Testis (tissue), 3 donors: ENCODE data around the gene ATP11A. TPM values are rescaled to one million over a fixed set of nuclear protein-coding genes. Genes with fewer than 3 reads are reported as not detected.

Experiments
- DNase-seq: peaks from one replicate; pipeline ENCODE4 v3.0.0-alpha.2; 2019
- H3K27ac ChIP-seq, 2 donors: fragments of 200-600 bp; sonication (generic); one replicate each; pipeline ENCODE4 v1.5.1; 2019
- H3K27me3 ChIP-seq: fragments of 200-600 bp; sonication (generic); one replicate; pipeline ENCODE4 v1.5.1; 2019
- H3K36me3 ChIP-seq: fragments of 200-600 bp; sonication (generic); one replicate; pipeline ENCODE4 v1.5.1; 2017; ENCODE audit warnings: low read depth; ENCODE audit errors: missing control alignments
- H3K4me1 ChIP-seq: fragments of 200-600 bp; sonication (generic); one replicate; pipeline ENCODE4 v1.5.1; 2019
- H3K4me3 ChIP-seq, 2 donors: fragments of 200-600 bp; sonication (generic); one replicate each; pipeline ENCODE4 v1.5.1; 2017 to 2019
- H3K9me3 ChIP-seq: fragments of 200-600 bp; sonication (generic); one replicate; pipeline ENCODE4 v1.5.1; 2017
- POLR2A ChIP-seq: fragments of 450-650 bp; IDR thresholded peaks from one replicate; pipeline ENCODE4 v1.6.1; 2017; ENCODE audit warnings: antibody characterized with exemption, mild to moderate bottlenecking, moderate library complexity
- WGBS, 2 donors: methylation state at CpG; one replicate each; pipeline ENCODE4 v1.1.5; 2018; 5-methylcytosine and 5-hydroxymethylcytosine counted together
- intact Hi-C: fragments of 100-400 bp; cut with DNase I; formaldehyde crosslinking; loops from one replicate; pipeline ENCODE4 v1.15.1; 2023; ENCODE audit warnings: low total_unique reads
- polyA plus RNA-seq: library from polyadenylated mRNA; stranded (reverse); fragments of 350-450 nt; fragmentation: Illumina TruSeq; extraction: RNeasy Lipid Tissue Mini Kit (QIAGEN cat#74804); gene quantifications from one replicate; pipeline ENCODE4 v1.2.3, GENCODE V29; 2014; ENCODE audit warnings: low read depth, low replicate concordance; ENCODE audit not compliant: insufficient read depth
- total RNA-seq, 2 donors: library from RNA; depleted of rRNA; stranded (reverse); fragments of >200 nt; gene quantifications; one replicate each; pipeline ENCODE4 v1.2.3, GENCODE V29; 2016
- TF ChIP-seq, protein P1 (sequence below), 3 experiments: fragments of 450-650 bp in 2 of 3; fragments of 200-600 bp in 1 of 3; sonication (generic) in 1 of 3; IDR thresholded peaks; one replicate each; pipeline ENCODE4 v1.5.1; 2016 to 2019; ENCODE audit warnings: antibody characterized with exemption in 3 of 3, mild to moderate bottlenecking in 2 of 3, moderate library complexity in 1 of 3

Gene ATP11A
- total and polyA plus RNA-seq, 3 donors from 2014 or later, result 34.4 to 122 (median 112) TPM

DNA sequence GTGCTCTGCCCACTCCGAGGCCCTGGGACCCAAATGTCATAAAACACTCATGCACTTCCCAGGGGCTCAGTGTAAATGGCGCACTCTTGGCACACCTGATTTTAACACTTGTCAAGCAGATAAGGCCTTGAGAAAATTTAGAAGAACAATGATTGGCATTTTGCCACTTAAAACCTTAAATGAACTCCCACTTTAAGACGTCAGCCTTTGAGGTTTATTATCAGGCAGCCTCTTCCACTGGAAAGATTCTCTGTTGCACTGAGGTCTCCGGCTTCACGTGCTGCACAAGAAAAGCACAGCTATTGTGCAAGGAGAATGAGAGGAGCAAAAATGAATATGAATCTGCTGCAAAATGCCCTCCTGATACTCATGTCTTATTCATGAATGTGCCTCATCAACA is 38.5 kb upstream of the ATP11A start:
- Histone ChIP-seq H3K4me3 (no peak overlapping the region), H3K4me1 (peaks cover 10% of the 10 kb centered on the region), H3K9me3 (no peaks in the 10 kb centered on the region), H3K27ac (no peak overlapping the region), H3K27me3 (no peaks in the 10 kb centered on the region), H3K36me3 (no peaks in the 10 kb centered on the region)
- TF ChIP-seq, protein P1, sequence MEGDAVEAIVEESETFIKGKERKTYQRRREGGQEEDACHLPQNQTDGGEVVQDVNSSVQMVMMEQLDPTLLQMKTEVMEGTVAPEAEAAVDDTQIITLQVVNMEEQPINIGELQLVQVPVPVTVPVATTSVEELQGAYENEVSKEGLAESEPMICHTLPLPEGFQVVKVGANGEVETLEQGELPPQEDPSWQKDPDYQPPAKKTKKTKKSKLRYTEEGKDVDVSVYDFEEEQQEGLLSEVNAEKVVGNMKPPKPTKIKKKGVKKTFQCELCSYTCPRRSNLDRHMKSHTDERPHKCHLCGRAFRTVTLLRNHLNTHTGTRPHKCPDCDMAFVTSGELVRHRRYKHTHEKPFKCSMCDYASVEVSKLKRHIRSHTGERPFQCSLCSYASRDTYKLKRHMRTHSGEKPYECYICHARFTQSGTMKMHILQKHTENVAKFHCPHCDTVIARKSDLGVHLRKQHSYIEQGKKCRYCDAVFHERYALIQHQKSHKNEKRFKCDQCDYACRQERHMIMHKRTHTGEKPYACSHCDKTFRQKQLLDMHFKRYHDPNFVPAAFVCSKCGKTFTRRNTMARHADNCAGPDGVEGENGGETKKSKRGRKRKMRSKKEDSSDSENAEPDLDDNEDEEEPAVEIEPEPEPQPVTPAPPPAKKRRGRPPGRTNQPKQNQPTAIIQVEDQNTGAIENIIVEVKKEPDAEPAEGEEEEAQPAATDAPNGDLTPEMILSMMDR (IDR thresholded peaks at IDR 0.05), result no peak
- 40 to 45% methylated on average over 5 of the region's 5 CpGs for WGBS, 2 donors
- no peak for DNase-seq
- intact Hi-C loops, result no loop called here

DNA sequence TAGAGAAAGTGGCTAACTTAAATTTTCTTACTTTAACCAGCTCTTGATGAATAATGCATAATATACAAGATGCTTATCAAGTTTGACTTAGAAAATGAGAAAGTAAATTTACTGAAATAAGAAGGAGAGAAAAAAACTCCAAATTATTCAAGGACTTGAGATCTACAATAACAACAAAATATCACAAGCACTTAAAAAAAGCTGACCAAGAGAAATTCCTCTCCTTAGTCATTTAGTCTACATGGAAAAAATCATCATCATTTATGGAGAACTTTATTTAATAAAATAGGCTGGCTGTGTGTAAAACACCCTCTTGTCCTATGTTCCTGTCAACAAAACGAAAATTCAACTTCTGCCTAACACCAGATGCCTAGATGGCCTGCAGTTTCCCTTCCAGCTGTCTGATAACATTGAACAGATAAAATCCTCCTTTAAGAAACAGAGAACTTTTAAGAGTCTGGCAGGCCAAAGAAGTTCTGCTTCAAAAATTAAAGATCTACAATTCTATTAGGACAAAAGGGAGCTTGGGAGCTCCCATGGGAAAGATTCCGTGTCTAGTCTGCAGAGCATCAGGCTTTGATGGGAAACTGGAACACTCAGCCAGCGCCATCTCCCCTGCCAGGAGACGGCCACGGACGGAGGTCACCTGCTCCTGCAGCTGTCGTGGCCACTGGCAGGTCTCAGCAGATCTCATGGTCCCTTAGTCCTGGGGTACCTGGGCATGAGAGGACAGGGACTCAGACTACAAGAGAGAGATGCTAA is 37.9 kb upstream of the ATP11A start:
- Histone ChIP-seq H3K4me3 (no peak overlapping the region), H3K27ac (no peak overlapping the region), H3K9me3 (no peaks in the 10 kb centered on the region), H3K27me3 (no peaks in the 10 kb centered on the region), H3K36me3 (no peaks in the 10 kb centered on the region), H3K4me1 (peaks cover 10% of the 10 kb centered on the region)
- DNase-seq, result no peak
- TF ChIP-seq, protein P1 (IDR thresholded peaks at IDR 0.05), result no peak
- no peak for TF ChIP-seq POLR2A
- WGBS, 2 donors, result 30 to 53% methylated on average over 7 of the region's 7 CpGs
- intact Hi-C loops, result no loop called here

DNA sequence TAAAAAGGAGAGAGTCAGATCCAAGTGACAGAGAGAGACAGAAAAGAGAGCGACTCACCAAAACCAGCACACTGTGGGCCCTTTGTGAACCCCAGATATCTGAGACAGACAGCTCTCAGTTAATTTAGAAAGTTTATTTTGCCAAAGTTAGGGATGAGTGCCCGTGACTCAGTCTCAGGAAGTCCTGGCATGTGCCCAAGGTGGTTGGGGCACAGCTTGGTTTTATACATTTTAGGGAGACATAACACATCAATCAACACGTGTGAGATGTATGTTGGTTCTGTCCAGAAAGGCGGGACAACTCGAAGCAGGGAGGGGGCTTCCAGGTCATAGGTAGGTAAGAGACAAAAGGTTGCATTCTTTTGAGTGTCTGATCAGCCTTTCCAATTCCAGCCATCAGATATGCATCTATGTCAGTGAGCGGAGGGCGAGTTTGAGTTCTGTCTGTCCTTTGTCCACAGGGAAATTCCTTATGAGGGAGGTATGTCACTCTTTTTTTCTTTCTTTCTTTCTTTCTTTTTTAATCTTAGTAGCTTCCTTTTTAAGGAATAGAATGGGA is 37.2 kb upstream of the ATP11A start:
- H3K36me3 ChIP-seq, result no peaks in the 10 kb centered on the region
- H3K4me3 ChIP-seq, result no peak overlapping the region
- TF ChIP-seq POLR2A, result no peak
- TF ChIP-seq, protein P1 (IDR thresholded peaks at IDR 0.05), result no peak
- intact Hi-C loops, result no loop called here
- 76 to 81% methylated on average over 7 of the region's 7 CpGs for WGBS, 2 donors
- DNase-seq, result no peak
- peaks cover 10% of the 10 kb centered on the region for H3K4me1 ChIP-seq
- no peaks in the 10 kb centered on the region for H3K9me3 ChIP-seq
- no peak overlapping the region for H3K27ac ChIP-seq
- no peaks in the 10 kb centered on the region for H3K27me3 ChIP-seq

DNA sequence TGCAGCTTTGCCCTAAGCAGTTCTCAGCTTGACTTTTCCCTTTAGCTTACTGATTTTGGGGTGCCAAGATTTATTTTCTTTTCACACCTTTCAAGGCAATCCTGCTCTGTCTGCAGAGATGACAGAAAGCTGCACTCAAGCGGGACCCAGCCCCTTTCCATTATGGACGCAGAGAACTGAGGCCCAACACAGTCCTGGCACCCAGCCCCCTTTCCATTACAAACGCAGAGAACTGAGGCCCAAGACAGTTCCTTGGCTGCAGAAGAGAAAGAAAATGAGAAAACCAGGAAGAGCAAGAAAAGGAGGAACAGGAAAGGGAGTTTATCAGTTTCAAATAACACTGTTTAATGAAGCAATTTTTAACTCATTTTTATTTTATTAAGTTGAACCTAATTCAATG is 36.8 kb upstream of the ATP11A start:
- peaks cover 10% of the 10 kb centered on the region for H3K4me1 ChIP-seq
- H3K27me3 ChIP-seq, result no peaks in the 10 kb centered on the region
- no peaks in the 10 kb centered on the region for H3K9me3 ChIP-seq
- intact Hi-C loops, result no loop called here
- no peak overlapping the region for H3K4me3 ChIP-seq
- TF ChIP-seq POLR2A, result no peak
- DNase-seq, result no peak
- WGBS, 2 donors, result 66 to 76% methylated on average over 3 of the region's 3 CpGs
- no peaks in the 10 kb centered on the region for H3K36me3 ChIP-seq
- H3K27ac ChIP-seq, result no peak overlapping the region

DNA sequence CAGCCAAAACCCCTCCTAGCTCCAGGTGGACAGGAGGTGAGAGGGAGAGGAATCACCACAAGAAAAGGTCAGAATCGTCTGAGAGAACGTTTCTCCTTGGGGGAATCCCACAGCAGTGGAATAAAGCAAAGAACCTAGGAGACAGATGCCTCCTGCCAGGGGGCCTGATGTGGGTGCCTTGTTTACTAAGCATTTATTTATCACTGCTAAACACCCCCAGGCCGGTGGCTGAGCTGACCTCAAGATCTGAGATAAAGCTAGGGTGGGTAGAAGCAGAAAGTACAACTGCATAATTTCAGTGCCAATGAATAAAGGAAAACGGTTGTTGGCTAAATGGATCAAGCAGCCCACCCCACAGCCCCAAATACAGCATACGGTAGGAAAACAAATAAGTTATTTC is 33.9 kb upstream of the ATP11A start:
- Histone ChIP-seq H3K4me3 (no peak overlapping the region), H3K27me3 (no peaks in the 10 kb centered on the region), H3K36me3 (no peaks in the 10 kb centered on the region), H3K4me1 (peaks cover 10% of the 10 kb centered on the region), H3K27ac (no peak overlapping the region), H3K9me3 (no peaks in the 10 kb centered on the region)
- intact Hi-C loops, result no loop called here
- WGBS, 2 donors, result 65 to 70% methylated on average over 5 of the region's 5 CpGs
- no peak for DNase-seq
- TF ChIP-seq POLR2A, result no peak
